Measurements from ENCODE around the gene RNF31. TPM values are rescaled to one million over a fixed set of nuclear protein-coding genes. Genes with fewer than 3 reads are reported as not detected.

RNF31 gene
- total RNA-seq (27.8 and 35.0 TPM in 2 replicates), polyA plus RNA-seq (27.3 and 29.7 TPM in 2 replicates)

DNA sequence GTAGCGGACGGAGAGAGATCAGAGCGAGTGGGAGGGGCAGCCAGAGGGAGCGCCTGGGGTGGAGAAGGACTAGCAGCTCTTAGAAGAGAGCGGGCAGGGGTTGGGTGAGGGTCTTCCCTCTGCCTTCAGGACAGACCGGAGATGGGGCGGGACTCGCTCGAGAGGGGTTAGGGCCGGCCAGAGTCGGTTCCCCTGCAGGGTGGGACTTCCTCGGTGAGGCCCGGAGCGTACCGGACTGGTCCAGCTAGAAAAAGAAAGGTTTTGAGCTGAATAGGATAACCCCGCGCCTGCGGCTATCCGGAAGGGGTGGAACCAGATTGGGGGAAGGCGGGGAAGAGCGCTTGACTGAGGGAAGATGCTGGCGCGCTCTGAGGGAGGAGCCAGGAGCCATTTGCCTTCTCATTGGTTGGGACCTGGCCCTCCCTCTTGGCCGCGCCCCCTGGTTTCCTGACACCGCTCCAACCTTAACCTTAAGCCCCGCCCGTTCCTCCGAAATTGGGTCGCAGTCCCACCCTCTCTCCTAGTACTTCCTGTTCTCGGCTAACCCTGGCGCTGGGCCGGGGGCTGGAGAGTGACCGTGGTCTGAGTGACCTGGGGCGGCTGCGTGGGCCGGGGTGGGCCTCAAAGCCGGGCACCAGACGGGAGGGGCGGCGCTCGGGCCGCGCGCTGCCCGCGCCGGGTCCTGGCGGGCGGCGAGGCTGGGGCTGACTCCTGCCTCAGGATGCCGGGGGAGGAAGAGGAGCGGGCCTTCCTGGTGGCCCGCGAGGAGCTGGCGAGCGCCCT is at the start of gene RNF31:
TSS of gene RNF31 (plus strand) at position 521 of the 783 bp plus-strand sequence. CDS start at position 722, 201 bp downstream.
- Histone ChIP-seq H3K4me1 (ENCODE audit: insufficient read depth) (peaks cover 15% of the 10 kb centered on the region), H4K20me1 (ENCODE audit: insufficient read depth, poor library complexity, severe bottlenecking) (peaks cover 6% of the 10 kb centered on the region), H3K36me3 (replicated peaks; ENCODE audit: insufficient read depth, low read depth) (no peaks in the 10 kb centered on the region), H3K9me2 (replicated peaks; ENCODE audit: insufficient read depth) (no peaks in the 10 kb centered on the region), H2AFZ (peak within 1 kb of the TSS; percentile 48), H3K79me2 (peaks cover 47% of the 10 kb centered on the region), H3K27ac (peak within 1 kb of the TSS; percentile 79), H3K9me3 (ENCODE audit: low read depth) (no peaks in the 10 kb centered on the region), H3K4me2 (peak within 1 kb of the TSS; percentile 92), H3K27me3 (no peaks in the 10 kb centered on the region), H3K4me3 (peak within 1 kb of the TSS; percentile 91)
- WGBS (ENCODE audit: low lambda C conversion rate, missing lambda C conversion rate) = under 1% methylated on average over 53 of the region's 57 CpGs
- DNase-seq (ENCODE audit: low spot score) = peak; percentile 99
- TF ChIP-seq, protein P1, sequence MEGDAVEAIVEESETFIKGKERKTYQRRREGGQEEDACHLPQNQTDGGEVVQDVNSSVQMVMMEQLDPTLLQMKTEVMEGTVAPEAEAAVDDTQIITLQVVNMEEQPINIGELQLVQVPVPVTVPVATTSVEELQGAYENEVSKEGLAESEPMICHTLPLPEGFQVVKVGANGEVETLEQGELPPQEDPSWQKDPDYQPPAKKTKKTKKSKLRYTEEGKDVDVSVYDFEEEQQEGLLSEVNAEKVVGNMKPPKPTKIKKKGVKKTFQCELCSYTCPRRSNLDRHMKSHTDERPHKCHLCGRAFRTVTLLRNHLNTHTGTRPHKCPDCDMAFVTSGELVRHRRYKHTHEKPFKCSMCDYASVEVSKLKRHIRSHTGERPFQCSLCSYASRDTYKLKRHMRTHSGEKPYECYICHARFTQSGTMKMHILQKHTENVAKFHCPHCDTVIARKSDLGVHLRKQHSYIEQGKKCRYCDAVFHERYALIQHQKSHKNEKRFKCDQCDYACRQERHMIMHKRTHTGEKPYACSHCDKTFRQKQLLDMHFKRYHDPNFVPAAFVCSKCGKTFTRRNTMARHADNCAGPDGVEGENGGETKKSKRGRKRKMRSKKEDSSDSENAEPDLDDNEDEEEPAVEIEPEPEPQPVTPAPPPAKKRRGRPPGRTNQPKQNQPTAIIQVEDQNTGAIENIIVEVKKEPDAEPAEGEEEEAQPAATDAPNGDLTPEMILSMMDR (IDR thresholded peaks at IDR 0.05; ENCODE audit: poor library complexity) = no peak
- TF ChIP-seq EZH2phosphoT487 (IDR thresholded peaks at IDR 0.05; ENCODE audit: low read depth, severe bottlenecking, unreplicated experiment) = no peak
- TF ChIP-seq EZH2 (IDR thresholded peaks at IDR 0.05; ENCODE audit: borderline replicate concordance) = no peak

DNA sequence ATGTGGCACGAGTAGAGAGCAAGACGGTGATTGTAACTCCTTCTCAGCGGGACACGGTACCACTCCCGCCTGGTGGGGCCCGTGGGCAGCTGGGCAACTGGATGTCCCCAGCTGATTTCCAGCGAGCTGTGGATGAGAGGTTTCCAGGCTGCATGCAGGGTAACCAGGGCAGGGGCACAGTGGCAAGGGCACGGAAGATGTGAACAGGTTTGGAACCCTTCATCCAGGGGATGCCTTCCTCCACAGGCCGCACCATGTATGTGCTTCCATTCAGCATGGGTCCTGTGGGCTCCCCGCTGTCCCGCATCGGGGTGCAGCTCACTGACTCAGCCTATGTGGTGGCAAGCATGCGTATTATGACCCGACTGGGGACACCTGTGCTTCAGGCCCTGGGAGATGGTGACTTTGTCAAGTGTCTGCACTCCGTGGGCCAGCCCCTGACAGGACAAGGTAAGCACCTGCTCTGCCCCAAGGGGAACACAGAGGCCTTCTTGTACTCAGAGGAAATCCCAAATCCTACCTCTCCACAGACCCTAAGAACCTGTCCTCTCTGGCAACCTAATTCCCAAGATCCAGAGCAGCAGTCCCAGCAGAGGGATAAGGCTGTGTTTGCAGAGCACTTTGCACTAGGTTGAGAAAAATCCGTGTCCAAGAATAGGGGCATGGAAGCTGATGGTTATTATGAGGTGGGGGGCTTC is 48.9 kb upstream of the RNF31 start:
- 98% methylated on average over 15 of the region's 16 CpGs for WGBS (ENCODE audit: low lambda C conversion rate, missing lambda C conversion rate)
- no peak overlapping the region for H2AFZ ChIP-seq
- H3K9me2 ChIP-seq (replicated peaks; ENCODE audit: insufficient read depth) = no peaks in the 10 kb centered on the region
- peaks cover 8% of the 10 kb centered on the region for H3K4me1 ChIP-seq (ENCODE audit: insufficient read depth)
- no peaks in the 10 kb centered on the region for H3K9me3 ChIP-seq (ENCODE audit: low read depth)
- no peaks in the 10 kb centered on the region for H3K27me3 ChIP-seq
- H3K27ac ChIP-seq = no peak overlapping the region
- TF ChIP-seq, protein P1 (IDR thresholded peaks at IDR 0.05; ENCODE audit: poor library complexity) = no peak
- peaks cover 27% of the 10 kb centered on the region for H3K79me2 ChIP-seq
- no peak overlapping the region for H3K4me3 ChIP-seq
- no peak for DNase-seq (ENCODE audit: low spot score)
- no peaks in the 10 kb centered on the region for H3K36me3 ChIP-seq (replicated peaks; ENCODE audit: insufficient read depth, low read depth)
- H4K20me1 ChIP-seq (ENCODE audit: insufficient read depth, poor library complexity, severe bottlenecking) = no peaks in the 10 kb centered on the region
- H3K4me2 ChIP-seq = no peak overlapping the region

DNA sequence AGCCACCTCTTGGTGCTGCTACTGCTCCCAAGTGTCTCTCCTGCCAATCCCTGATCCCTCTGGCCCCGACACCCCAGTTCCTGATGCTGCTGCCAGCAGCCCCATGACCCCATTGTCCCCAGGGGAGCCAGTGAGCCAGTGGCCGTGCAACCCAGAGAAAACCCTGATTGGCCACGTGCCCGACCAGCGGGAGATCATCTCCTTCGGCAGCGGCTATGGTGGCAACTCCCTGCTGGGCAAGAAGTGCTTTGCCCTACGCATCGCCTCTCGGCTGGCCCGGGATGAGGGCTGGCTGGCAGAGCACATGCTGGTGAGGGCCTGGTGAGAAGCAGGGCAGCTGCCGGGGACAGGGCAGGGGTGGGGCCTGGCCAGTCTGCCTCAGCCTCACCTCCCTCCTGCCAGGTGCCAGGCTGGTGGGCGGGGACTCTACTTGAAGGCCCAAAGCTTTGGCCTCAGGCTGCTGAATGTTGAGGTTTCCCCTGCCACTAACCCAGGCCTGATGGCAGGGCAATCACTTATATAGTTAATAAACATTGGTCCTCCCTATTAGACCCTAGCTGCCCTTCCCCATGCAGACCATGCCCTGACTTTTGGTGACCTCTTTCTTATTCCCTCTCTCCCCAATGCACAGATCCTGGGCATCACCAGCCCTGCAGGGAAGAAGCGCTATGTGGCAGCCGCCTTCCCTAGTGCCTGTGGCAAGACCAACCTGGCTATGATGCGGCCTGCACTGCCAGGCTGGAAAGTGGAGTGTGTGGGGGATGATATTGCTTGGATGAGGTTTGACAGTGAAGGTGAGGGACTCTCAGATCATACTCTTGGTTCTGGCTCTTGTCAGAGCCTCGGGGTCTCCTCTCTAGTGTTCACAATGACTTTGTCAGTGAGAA is 48.1 kb upstream of the RNF31 start:
- TF ChIP-seq EZH2 (IDR thresholded peaks at IDR 0.05; ENCODE audit: borderline replicate concordance) = no peak
- TF ChIP-seq, protein P1 (IDR thresholded peaks at IDR 0.05; ENCODE audit: poor library complexity) = no peak
- no peak for TF ChIP-seq EZH2phosphoT487 (IDR thresholded peaks at IDR 0.05; ENCODE audit: low read depth, severe bottlenecking, unreplicated experiment)
- H3K36me3 ChIP-seq (replicated peaks; ENCODE audit: insufficient read depth, low read depth) = no peaks in the 10 kb centered on the region
- peaks cover 27% of the 10 kb centered on the region for H3K79me2 ChIP-seq
- H2AFZ ChIP-seq = no peak overlapping the region
- no peaks in the 10 kb centered on the region for H3K9me2 ChIP-seq (replicated peaks; ENCODE audit: insufficient read depth)
- no peak overlapping the region for H3K4me3 ChIP-seq
- no peaks in the 10 kb centered on the region for H3K9me3 ChIP-seq (ENCODE audit: low read depth)
- H3K4me2 ChIP-seq = no peak overlapping the region
- H3K27me3 ChIP-seq = no peaks in the 10 kb centered on the region
- no peak for DNase-seq (ENCODE audit: low spot score)
- H3K4me1 ChIP-seq (ENCODE audit: insufficient read depth) = peaks cover 5% of the 10 kb centered on the region
- H4K20me1 ChIP-seq (ENCODE audit: insufficient read depth, poor library complexity, severe bottlenecking) = no peaks in the 10 kb centered on the region
- 97% methylated on average over 17 of the region's 17 CpGs for WGBS (ENCODE audit: low lambda C conversion rate, missing lambda C conversion rate)
- no peak overlapping the region for H3K27ac ChIP-seq
